Esophagus muscularis mucosa (tissue), 4 donors: ENCODE measurements around the gene EXOC3. TPM values are rescaled to one million over a fixed set of nuclear protein-coding genes. Genes with fewer than 3 reads are reported as not detected.

Source experiments
- DNase-seq: peaks from one replicate; pipeline ENCODE4 v3.0.0-alpha.2; 2017; ENCODE audit errors: extremely low spot score
- H3K27ac ChIP-seq, 4 donors: fragments of 200-600 bp; sonication (generic); replicated peaks in 1 of 4; 1 replicate in 3 of 4; 2 replicates in 1 of 4; pipeline ENCODE4 v1.5.1; 2016 to 2019; ENCODE audit warnings: mild to moderate bottlenecking in 1 of 4
- H3K27me3 ChIP-seq, 4 donors: fragments of 200-600 bp; sonication (generic); one replicate each; pipeline versions ENCODE4 v1.5.1 to v1.6.0; 2016 to 2019
- H3K36me3 ChIP-seq, 4 donors: fragments of 200-600 bp; sonication (generic); one replicate each; pipeline ENCODE4 v1.5.1; 2016 to 2019
- H3K4me1 ChIP-seq, 4 donors: fragments of 200-600 bp; sonication (generic); one replicate each; pipeline ENCODE4 v1.5.1; 2016 to 2019
- H3K4me3 ChIP-seq, 4 donors: fragments of 200-600 bp; sonication (generic); 1 replicate in 2 of 4; 2 replicates in 2 of 4; pipeline ENCODE4 v1.5.1; 2016 to 2019; ENCODE audit warnings: mild to moderate bottlenecking in 4 of 4, moderate library complexity in 1 of 4
- H3K9me3 ChIP-seq, 4 donors: fragments of 200-600 bp; sonication (generic); 1 replicate in 3 of 4; 2 replicates in 1 of 4; pipeline ENCODE4 v1.5.1; 2016 to 2019
- EP300 ChIP-seq: sonication (generic); formaldehyde crosslinking; IDR thresholded peaks from one replicate; pipeline ENCODE4 v1.6.1; 2017; ENCODE audit warnings: antibody characterized with exemption
- POLR2A ChIP-seq: fragments of 450-650 bp; IDR thresholded peaks from one replicate; pipeline ENCODE4 v1.6.1; 2017; ENCODE audit warnings: antibody characterized with exemption, moderate library complexity, mild to moderate bottlenecking, low read depth
- POLR2AphosphoS5 ChIP-seq, 2 donors: sonication (generic); formaldehyde crosslinking; IDR thresholded peaks; one replicate each; pipeline ENCODE4 v1.6.1; 2017; ENCODE audit warnings: antibody characterized with exemption in 2 of 2
- WGBS: methylation state at CpG from one replicate; pipeline ENCODE4 v1.1.5; 2018; 5-methylcytosine and 5-hydroxymethylcytosine counted together
- intact Hi-C: fragments of 100-400 bp; cut with DNase I; formaldehyde crosslinking; loops from one replicate; pipeline ENCODE4 v1.15.1; 2023
- total RNA-seq, 4 donors: library from RNA; depleted of rRNA; stranded (reverse); fragments of >200 nt; gene quantifications; one replicate each; pipeline versions ENCODE4 v1.1.0 to v1.2.1, GENCODE V29; 2016
- TF ChIP-seq, protein P1 (sequence below), 3 experiments: fragments of 200-600 bp in 2 of 3; fragments of 450-650 bp in 1 of 3; sonication (generic) in 2 of 3; IDR thresholded peaks; one replicate each; pipeline ENCODE4 v1.5.1; 2017 to 2019; ENCODE audit warnings: antibody characterized with exemption in 3 of 3, mild to moderate bottlenecking in 2 of 3, moderate library complexity in 1 of 3

Gene EXOC3
- total RNA-seq, 4 donors from 2014 or later: 48.6 to 82.1 (median 59.3) TPM

DNA sequence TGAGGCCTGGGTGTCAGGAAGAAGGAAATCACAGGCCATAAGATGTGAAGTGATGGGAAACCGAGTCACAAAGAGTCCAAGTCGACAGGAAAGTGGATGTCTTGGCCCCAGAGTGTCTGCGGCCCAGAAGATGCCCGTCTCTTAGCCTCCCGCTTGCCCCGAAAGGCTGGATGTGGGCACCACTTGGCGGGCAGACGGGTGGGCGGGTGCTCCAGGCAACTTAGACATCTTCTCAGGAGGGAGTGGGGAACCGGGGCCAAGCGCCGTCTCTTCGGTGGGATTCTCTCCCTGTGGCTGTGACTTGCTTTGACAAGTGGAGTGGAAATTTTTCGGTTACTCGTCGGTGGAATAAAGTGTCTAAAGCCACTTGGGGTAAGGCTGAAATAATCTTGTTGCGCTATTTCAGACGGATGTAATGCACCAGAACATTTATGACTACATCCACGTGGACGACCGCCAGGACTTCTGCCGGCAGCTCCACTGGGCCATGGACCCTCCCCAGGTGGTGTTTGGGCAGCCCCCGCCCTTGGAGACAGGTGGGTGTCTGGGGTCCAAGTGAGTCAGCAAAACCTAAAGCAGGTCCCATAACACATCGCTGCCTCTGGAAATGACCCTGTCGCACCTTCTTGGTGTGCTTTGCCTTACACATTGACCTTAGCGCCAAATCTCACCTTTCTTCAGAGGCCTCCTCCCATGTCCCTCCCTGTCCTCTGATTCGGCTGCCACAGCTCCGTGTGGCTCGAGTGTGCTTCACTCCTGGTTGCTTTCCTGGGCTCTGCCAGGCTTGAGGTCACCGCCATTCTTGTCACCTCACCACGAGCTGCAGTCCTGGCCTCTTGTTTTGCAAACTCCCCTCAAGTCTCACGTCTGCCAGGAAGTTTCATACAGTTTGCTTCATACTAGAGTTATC is 20.4 kb upstream of the EXOC3 start:
- H3K27ac ChIP-seq: no peak overlapping the region
- no peak for TF ChIP-seq POLR2A
- TF ChIP-seq, protein P1, sequence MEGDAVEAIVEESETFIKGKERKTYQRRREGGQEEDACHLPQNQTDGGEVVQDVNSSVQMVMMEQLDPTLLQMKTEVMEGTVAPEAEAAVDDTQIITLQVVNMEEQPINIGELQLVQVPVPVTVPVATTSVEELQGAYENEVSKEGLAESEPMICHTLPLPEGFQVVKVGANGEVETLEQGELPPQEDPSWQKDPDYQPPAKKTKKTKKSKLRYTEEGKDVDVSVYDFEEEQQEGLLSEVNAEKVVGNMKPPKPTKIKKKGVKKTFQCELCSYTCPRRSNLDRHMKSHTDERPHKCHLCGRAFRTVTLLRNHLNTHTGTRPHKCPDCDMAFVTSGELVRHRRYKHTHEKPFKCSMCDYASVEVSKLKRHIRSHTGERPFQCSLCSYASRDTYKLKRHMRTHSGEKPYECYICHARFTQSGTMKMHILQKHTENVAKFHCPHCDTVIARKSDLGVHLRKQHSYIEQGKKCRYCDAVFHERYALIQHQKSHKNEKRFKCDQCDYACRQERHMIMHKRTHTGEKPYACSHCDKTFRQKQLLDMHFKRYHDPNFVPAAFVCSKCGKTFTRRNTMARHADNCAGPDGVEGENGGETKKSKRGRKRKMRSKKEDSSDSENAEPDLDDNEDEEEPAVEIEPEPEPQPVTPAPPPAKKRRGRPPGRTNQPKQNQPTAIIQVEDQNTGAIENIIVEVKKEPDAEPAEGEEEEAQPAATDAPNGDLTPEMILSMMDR (IDR thresholded peaks at IDR 0.05): no peak
- TF ChIP-seq POLR2AphosphoS5 (IDR thresholded peaks at IDR 0.05): no peak
- TF ChIP-seq EP300: no peak
- H3K9me3 ChIP-seq: no peaks in the 10 kb centered on the region
- H3K36me3 ChIP-seq: no peaks in the 10 kb centered on the region
- intact Hi-C loops: no loop called here
- no peak for DNase-seq
- 84% methylated on average over 32 of the region's 32 CpGs for WGBS
- peaks cover 0 to 6% (median 0%) of the 10 kb centered on the region in 4 donors for H3K27me3 ChIP-seq
- no peaks in the 10 kb centered on the region for H3K4me1 ChIP-seq
- no peak overlapping the region for H3K4me3 ChIP-seq

DNA sequence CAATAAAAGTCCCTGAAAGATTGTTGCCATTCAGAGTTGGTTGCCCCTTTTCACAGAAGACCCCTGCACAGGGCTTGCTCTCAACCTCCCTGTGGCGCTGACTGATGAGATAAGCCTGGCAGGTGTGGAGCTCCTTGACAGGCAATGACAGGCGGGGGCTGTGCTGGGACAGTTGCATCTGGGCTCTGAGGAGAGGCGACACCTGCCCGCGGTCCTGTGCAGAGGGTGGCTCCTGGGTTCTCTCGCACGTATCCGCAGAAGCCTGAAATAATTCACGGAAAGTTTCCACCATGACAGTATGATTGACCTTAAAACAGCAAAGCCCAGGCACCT is 19.8 kb upstream of the EXOC3 start:
- no peaks in the 10 kb centered on the region for H3K9me3 ChIP-seq
- peaks cover 0 to 6% (median 0%) of the 10 kb centered on the region in 4 donors for H3K27me3 ChIP-seq
- no peaks in the 10 kb centered on the region for H3K4me1 ChIP-seq
- no peak overlapping the region for H3K27ac ChIP-seq
- intact Hi-C loops: no loop called here
- 79% methylated on average over 4 of the region's 9 CpGs for WGBS
- TF ChIP-seq POLR2A (no peak), EP300 (no peak), POLR2AphosphoS5 (IDR thresholded peaks at IDR 0.05) (no peak)
- TF ChIP-seq, protein P1 (IDR thresholded peaks at IDR 0.05): no peak
- H3K36me3 ChIP-seq: no peaks in the 10 kb centered on the region
- DNase-seq: no peak
- H3K4me3 ChIP-seq: no peak overlapping the region

DNA sequence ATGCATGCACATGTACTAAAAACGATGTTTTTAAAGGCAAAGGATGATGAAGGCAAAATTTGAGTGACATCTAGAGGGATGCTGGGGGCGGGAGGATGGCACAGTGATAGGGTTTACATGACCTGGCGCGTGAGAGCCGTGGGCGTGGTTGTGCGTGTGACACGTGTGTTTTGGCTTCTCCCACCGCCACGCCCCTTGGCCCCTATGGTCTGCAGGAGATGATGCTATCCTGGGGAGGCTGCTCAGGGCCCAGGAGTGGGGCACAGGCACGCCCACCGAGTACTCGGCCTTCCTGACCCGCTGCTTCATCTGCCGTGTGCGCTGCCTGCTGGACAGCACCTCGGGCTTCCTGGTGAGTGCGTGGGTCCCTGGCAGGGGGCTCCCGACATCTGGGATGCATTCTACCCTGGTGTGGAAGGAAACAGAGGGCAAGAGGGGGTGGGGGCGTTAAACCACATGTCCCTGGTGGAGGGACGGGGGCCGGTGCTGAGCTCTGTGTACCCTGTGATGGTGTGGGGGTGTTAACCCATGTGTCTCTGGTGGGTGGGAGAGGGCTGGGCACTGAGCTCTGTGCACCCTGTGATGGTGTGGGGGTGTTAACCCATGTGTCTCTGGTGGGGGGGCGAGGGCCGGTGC is 19.2 kb upstream of the EXOC3 start:
- Histone ChIP-seq H3K4me1 (no peaks in the 10 kb centered on the region), H3K27ac (no peak overlapping the region), H3K27me3 (peaks cover 0 to 6% (median 0%) of the 10 kb centered on the region in 4 donors), H3K4me3 (no peak overlapping the region), H3K36me3 (no peaks in the 10 kb centered on the region), H3K9me3 (no peaks in the 10 kb centered on the region)
- intact Hi-C loops: no loop called here
- 84% methylated on average over 20 of the region's 24 CpGs for WGBS
- no peak for TF ChIP-seq POLR2AphosphoS5 (IDR thresholded peaks at IDR 0.05)
- no peak for TF ChIP-seq POLR2A
- TF ChIP-seq EP300: no peak
- TF ChIP-seq, protein P1 (IDR thresholded peaks at IDR 0.05): no peak
- no peak for DNase-seq

DNA sequence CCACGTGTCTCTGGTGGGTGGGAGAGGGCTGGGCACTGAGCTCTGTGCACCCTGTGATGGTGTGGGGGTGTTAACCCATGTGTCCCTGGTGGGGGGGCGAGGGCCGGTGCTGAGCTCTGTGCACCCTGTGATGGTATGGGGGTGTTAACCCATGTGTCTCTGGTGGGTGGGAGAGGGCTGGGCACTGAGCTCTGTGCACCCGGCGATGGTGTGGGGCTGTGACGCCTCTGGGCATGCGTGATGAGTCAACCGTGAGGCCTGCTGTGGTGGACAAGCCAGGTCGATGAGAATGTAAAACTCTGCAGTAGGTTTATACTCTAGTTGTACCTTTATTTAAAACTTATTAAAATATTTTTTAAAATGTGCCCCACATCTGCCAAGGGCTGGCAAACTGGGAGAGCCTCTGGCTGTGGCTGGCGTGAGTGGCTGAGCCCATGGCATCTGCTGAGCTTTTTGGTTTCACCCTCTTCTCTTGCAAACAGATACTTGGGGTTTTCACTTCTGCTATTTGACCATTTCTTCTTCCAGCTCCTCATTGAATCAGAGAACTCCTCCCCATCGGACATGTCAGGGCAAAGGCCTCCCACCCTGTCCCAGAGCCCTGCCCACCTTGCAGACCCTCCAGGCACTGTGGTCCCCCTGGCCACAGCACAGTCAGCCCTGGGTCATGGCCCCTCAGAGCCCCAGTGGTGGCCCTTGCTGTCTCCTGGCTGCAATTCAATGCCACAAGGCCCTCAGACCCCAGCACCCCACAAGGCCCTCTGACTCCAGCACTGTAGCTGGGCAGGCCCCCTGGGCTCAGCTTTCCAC is 18.5 kb upstream of the EXOC3 start:
- H3K27ac ChIP-seq: no peak overlapping the region
- H3K4me3 ChIP-seq: no peak overlapping the region
- H3K4me1 ChIP-seq: peaks cover 0 to 3% (median under 1%) of the 10 kb centered on the region in 4 donors
- no peaks in the 10 kb centered on the region for H3K36me3 ChIP-seq
- TF ChIP-seq EP300: no peak
- TF ChIP-seq, protein P1 (IDR thresholded peaks at IDR 0.05): no peak
- TF ChIP-seq POLR2AphosphoS5 (IDR thresholded peaks at IDR 0.05): no peak
- no peak for TF ChIP-seq POLR2A
- 86% methylated on average over 8 of the region's 11 CpGs for WGBS
- H3K27me3 ChIP-seq: peaks cover 0 to 9% (median 0%) of the 10 kb centered on the region in 4 donors
- intact Hi-C loops: no loop called here
- no peak for DNase-seq
- H3K9me3 ChIP-seq: no peaks in the 10 kb centered on the region
